GM18861 (cell line): ENCODE measurements around the gene ETFB.

Source experiments
- ATAC-seq: cut with Tn5 transposase; IDR thresholded peaks from one replicate; pipeline ENCODE4 v1.9.1; 2021; ENCODE audit not compliant: unreplicated experiment

The ETFB gene

DNA sequence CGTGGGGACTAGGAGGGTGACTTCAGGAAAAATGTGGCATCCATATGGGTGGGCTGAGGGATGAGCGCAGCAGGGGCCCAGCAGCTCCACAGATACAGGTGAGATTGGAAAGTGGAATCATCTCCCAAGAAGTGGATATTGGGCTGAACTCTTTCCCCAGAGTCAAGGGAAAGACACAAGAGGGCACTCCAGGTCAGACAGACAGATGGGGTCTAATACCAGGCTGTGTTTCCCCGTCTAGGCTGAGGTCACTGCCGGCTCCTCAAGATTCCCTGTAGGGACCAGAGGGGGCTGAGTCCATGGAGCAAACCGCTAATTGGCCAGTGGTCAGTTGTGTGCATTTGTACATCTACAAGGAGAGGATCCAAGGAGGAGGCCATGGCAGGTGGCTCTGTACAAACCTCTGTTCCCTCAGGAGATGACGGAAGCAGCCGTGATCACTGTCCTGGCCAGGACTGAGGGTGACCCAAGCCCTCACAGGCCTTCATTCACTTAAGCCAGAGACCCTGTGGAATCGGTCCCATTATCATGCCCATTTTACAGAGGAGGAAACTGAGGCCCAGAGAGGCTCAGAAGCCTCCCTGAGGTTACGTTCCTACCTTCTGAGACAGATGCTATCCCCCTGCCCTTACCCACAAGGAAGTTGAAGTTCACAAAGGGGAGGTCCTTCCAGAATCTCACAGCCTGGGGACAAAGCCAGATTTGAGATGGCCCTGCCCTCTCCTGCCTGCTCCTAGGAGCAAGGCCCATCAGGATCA is 69.7 kb downstream of the ETFB start:
- ATAC-seq, result no peak

DNA sequence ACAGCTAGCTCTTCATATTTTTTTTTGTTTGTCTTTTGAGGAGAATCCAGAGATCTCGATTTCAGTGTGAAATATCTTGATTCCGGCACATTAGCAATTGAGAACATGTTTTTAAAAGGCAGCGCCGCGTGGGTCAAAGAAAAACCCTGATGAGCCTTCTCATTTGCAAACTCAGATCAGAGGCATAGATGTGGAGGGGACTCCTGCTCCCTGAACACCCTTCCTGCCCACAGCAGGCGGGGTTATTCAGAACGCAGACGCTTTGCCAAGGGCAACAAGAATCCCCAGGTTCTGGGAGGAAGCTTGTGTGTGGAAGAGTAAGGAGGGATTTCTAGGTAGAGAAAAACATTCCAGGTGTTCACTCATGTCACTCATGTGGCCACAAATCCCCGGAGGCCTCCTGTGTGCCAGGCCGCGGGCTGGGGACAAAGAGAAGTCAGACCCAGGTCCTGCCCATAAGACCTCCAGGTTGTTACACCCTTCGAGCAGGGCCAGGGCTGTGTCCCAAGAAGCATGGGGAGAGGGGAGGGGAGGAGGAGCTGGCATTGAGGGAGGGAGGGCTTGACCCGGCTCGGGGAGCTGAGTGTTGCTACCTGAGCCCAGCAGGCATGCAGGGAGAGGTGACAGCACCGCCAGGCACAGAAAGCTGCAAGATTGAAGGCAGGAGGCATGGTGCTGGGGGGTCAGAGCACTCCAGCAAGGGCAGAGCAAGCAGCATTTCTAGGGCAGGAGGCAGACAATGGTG is 70.6 kb downstream of the ETFB start:
- ATAC-seq, result no peak
